HEK293 (cell line): ENCODE measurements around the gene LRRC7.

ENCODE experiments used
- YY1 ChIP-seq: fragments of 450-650 bp; formaldehyde crosslinking; IDR thresholded peaks from 2 replicates; pipeline ENCODE4 v1.5.1; 2018; ENCODE audit warnings: missing biosample characterization, missing genetic modification characterization
- ZNF146 ChIP-seq: fragments of 450-650 bp; formaldehyde crosslinking; IDR thresholded peaks from 2 replicates; pipeline ENCODE4 v1.5.1; 2016; ENCODE audit warnings: missing biosample characterization, missing genetic modification characterization
- ZNF2 ChIP-seq: fragments of 450-650 bp; formaldehyde crosslinking; IDR thresholded peaks from 2 replicates; pipeline ENCODE4 v1.5.1; 2016; ENCODE audit warnings: missing biosample characterization, missing genetic modification characterization
- ZNF350 ChIP-seq: fragments of 450-650 bp; formaldehyde crosslinking; IDR thresholded peaks from 2 replicates; pipeline ENCODE4 v1.5.0; 2017; ENCODE audit warnings: missing biosample characterization, mild to moderate bottlenecking, missing genetic modification characterization
- ZNF37A ChIP-seq: fragments of 450-650 bp; IDR thresholded peaks from 2 replicates; pipeline ENCODE4 v1.5.1; 2018; ENCODE audit warnings: missing biosample characterization, missing genetic modification characterization
- ZNF549 ChIP-seq: fragments of 450-650 bp; IDR thresholded peaks from 2 replicates; pipeline ENCODE4 v1.5.1; 2018; ENCODE audit warnings: missing biosample characterization, missing genetic modification characterization, mild to moderate bottlenecking, inconsistent platforms, moderate library complexity
- ZNF558 ChIP-seq: fragments of 450-650 bp; formaldehyde crosslinking; IDR thresholded peaks from 2 replicates; pipeline ENCODE4 v1.5.1; 2016; ENCODE audit warnings: missing biosample characterization, missing genetic modification characterization
- ZNF629 ChIP-seq: fragments of 450-650 bp; formaldehyde crosslinking; IDR thresholded peaks from 2 replicates; pipeline ENCODE4 v1.5.1; 2017; ENCODE audit warnings: missing biosample characterization, missing genetic modification characterization
- TF ChIP-seq, protein P1 (sequence below): fragments of 450-650 bp; formaldehyde crosslinking; IDR thresholded peaks from 2 replicates; pipeline ENCODE4 v1.5.1; 2016; ENCODE audit warnings: missing biosample characterization, missing genetic modification characterization
- TF ChIP-seq, protein P2 (sequence below): IDR thresholded peaks from 2 replicates; pipeline ENCODE4 v1.6.1; 2011; ENCODE audit warnings: mild to moderate bottlenecking, low read depth, low read length, borderline replicate concordance
- TF ChIP-seq, protein P3 (sequence below): fragments of 450-650 bp; formaldehyde crosslinking; IDR thresholded peaks from 2 replicates; pipeline ENCODE4 v1.5.1; 2017; ENCODE audit warnings: missing biosample characterization, missing genetic modification characterization

DNA sequence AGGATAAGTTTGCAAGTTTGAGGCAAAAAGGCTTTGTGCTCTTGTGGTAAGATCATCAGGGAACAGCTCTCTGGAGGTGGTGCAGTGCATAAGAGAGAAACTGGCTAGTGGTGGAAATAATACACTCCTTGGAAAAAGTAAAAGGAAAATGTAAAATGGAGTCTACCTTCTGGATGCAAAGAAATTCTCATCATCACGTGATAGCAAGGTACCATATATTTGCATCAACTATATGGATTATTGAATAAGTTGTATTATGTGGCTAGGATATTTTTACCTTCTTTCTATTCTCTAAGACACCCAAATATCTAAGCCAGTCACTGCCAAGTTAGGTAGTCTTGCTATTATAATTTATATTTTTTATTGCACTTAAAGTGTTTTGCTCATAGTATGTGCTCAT lies 14.0 kb upstream of the LRRC7 start:
- TF ChIP-seq, protein P1, sequence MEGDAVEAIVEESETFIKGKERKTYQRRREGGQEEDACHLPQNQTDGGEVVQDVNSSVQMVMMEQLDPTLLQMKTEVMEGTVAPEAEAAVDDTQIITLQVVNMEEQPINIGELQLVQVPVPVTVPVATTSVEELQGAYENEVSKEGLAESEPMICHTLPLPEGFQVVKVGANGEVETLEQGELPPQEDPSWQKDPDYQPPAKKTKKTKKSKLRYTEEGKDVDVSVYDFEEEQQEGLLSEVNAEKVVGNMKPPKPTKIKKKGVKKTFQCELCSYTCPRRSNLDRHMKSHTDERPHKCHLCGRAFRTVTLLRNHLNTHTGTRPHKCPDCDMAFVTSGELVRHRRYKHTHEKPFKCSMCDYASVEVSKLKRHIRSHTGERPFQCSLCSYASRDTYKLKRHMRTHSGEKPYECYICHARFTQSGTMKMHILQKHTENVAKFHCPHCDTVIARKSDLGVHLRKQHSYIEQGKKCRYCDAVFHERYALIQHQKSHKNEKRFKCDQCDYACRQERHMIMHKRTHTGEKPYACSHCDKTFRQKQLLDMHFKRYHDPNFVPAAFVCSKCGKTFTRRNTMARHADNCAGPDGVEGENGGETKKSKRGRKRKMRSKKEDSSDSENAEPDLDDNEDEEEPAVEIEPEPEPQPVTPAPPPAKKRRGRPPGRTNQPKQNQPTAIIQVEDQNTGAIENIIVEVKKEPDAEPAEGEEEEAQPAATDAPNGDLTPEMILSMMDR (tag by site-specific recombination), result no peak
- TF ChIP-seq ZNF2 (tag by site-specific recombination) (no peak), ZNF146 (tag by site-specific recombination) (no peak), ZNF558 (tag by site-specific recombination) (no peak), ZNF549 (tag by site-specific recombination) (no peak), ZNF629 (tag by site-specific recombination) (no peak), YY1 (tag by site-specific recombination) (no peak), ZNF37A (no peak), ZNF350 (no peak)
- TF ChIP-seq, protein P2, sequence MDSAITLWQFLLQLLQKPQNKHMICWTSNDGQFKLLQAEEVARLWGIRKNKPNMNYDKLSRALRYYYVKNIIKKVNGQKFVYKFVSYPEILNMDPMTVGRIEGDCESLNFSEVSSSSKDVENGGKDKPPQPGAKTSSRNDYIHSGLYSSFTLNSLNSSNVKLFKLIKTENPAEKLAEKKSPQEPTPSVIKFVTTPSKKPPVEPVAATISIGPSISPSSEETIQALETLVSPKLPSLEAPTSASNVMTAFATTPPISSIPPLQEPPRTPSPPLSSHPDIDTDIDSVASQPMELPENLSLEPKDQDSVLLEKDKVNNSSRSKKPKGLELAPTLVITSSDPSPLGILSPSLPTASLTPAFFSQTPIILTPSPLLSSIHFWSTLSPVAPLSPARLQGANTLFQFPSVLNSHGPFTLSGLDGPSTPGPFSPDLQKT, result no peak
- TF ChIP-seq, protein P3, sequence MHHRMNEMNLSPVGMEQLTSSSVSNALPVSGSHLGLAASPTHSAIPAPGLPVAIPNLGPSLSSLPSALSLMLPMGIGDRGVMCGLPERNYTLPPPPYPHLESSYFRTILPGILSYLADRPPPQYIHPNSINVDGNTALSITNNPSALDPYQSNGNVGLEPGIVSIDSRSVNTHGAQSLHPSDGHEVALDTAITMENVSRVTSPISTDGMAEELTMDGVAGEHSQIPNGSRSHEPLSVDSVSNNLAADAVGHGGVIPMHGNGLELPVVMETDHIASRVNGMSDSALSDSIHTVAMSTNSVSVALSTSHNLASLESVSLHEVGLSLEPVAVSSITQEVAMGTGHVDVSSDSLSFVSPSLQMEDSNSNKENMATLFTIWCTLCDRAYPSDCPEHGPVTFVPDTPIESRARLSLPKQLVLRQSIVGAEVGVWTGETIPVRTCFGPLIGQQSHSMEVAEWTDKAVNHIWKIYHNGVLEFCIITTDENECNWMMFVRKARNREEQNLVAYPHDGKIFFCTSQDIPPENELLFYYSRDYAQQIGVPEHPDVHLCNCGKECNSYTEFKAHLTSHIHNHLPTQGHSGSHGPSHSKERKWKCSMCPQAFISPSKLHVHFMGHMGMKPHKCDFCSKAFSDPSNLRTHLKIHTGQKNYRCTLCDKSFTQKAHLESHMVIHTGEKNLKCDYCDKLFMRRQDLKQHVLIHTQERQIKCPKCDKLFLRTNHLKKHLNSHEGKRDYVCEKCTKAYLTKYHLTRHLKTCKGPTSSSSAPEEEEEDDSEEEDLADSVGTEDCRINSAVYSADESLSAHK, result no peak
